KMS-11 (cell line): ENCODE data around the gene ASPHD1.

Source experiments
- H2AFZ ChIP-seq: fragments of 200-600 bp; sonication (generic); 2 replicates; pipeline ENCODE4 v1.6.1; 2016; ENCODE audit warnings: antibody characterized with exemption, mixed run types, low read depth
- H3K27ac ChIP-seq: fragments of 200-600 bp; sonication (generic); 2 replicates; pipeline ENCODE4 v1.6.1; 2016; ENCODE audit warnings: mild to moderate bottlenecking, mixed run types
- H3K27me3 ChIP-seq: fragments of 200-600 bp; sonication (generic); 2 replicates; pipeline ENCODE4 v1.6.1; 2017; ENCODE audit warnings: mild to moderate bottlenecking, low read depth, mixed run types, moderate library complexity; ENCODE audit not compliant: insufficient read depth
- H3K36me3 ChIP-seq: fragments of 200-600 bp; sonication (generic); 2 replicates; pipeline ENCODE4 v1.6.1; 2017; ENCODE audit warnings: mild to moderate bottlenecking, mixed run types; ENCODE audit not compliant: insufficient read depth
- H3K4me1 ChIP-seq: fragments of 200-600 bp; sonication (generic); 2 replicates; pipeline ENCODE4 v1.6.1; 2016; ENCODE audit warnings: mild to moderate bottlenecking, low read depth, mixed run types; ENCODE audit not compliant: poor library complexity, severe bottlenecking
- H3K4me2 ChIP-seq: fragments of 200-600 bp; sonication (generic); 2 replicates; pipeline ENCODE4 v1.7.0; 2016; ENCODE audit warnings: mild to moderate bottlenecking, mixed run types
- H3K4me3 ChIP-seq: fragments of 200-600 bp; sonication (generic); IDR thresholded peaks from 2 replicates; pipeline ENCODE4 v1.6.1; 2017; ENCODE audit warnings: low read depth, low read length, mixed read lengths; ENCODE audit not compliant: insufficient read depth
- H3K79me2 ChIP-seq: fragments of 200-600 bp; sonication (generic); 2 replicates; pipeline ENCODE4 v1.6.1; 2016; ENCODE audit warnings: low read depth, mixed run types; ENCODE audit not compliant: insufficient read depth
- H3K9ac ChIP-seq: fragments of 200-600 bp; sonication (generic); 2 replicates; pipeline ENCODE4 v1.6.1; 2016; ENCODE audit warnings: mild to moderate bottlenecking, mixed run types
- H4K20me1 ChIP-seq: fragments of 200-600 bp; sonication (generic); 2 replicates; pipeline ENCODE4 v1.6.1; 2016; ENCODE audit warnings: mild to moderate bottlenecking, mixed run types; ENCODE audit not compliant: insufficient read depth
- CTCF ChIP-seq: fragments of 200-600 bp; sonication (generic); conservative IDR thresholded peaks from 2 replicates; pipeline ENCODE4 v1.6.1; 2017; ENCODE audit warnings: low read depth, mild to moderate bottlenecking, antibody characterized with exemption, low read length, moderate library complexity, mixed read lengths

Gene ASPHD1

GRCh38 chr16:29915590-29916247 is 15.4 kb downstream of the ASPHD1 start:
- Histone ChIP-seq H3K36me3 (no peaks in the 10 kb centered on the region), H2AFZ (no peak overlapping the region), H3K9ac (no peak overlapping the region), H3K27ac (no peak overlapping the region), H3K4me3 (no peak overlapping the region), H3K27me3 (no peaks in the 10 kb centered on the region), H3K79me2 (no peaks in the 10 kb centered on the region), H3K4me2 (no peak overlapping the region), H4K20me1 (no peaks in the 10 kb centered on the region), H3K4me1 (no peaks in the 10 kb centered on the region)
- no peak for TF ChIP-seq CTCF

GRCh38 chr16:29916979-29917378 is 16.7 kb downstream of the ASPHD1 start:
- TF ChIP-seq CTCF: no peak
- Histone ChIP-seq H3K27me3 (no peaks in the 10 kb centered on the region), H3K4me2 (no peak overlapping the region), H3K36me3 (no peaks in the 10 kb centered on the region), H4K20me1 (no peaks in the 10 kb centered on the region), H3K4me3 (no peak overlapping the region), H3K79me2 (no peaks in the 10 kb centered on the region), H3K9ac (no peak overlapping the region), H3K4me1 (no peaks in the 10 kb centered on the region), H3K27ac (no peak overlapping the region), H2AFZ (no peak overlapping the region)

GRCh38 chr16:29920288-29921033 is 20.2 kb downstream of the ASPHD1 start:
- Histone ChIP-seq H3K4me3 (no peak overlapping the region), H3K4me2 (no peak overlapping the region), H3K79me2 (peaks cover 7% of the 10 kb centered on the region; the same call in 1 of the 2 replicates), H3K9ac (no peak overlapping the region), H3K4me1 (peaks cover 13% of the 10 kb centered on the region), H3K27ac (no peak overlapping the region), H2AFZ (no peak overlapping the region), H3K36me3 (no peaks in the 10 kb centered on the region), H4K20me1 (no peaks in the 10 kb centered on the region), H3K27me3 (no peaks in the 10 kb centered on the region)
- no peak for TF ChIP-seq CTCF

GRCh38 chr16:29921034-29921385 is 20.7 kb downstream of the ASPHD1 start:
- no peak for TF ChIP-seq CTCF
- Histone ChIP-seq H3K4me2 (no peak overlapping the region), H3K4me1 (peaks cover 13% of the 10 kb centered on the region), H3K79me2 (peaks cover 11% of the 10 kb centered on the region; the same call in 1 of the 2 replicates), H4K20me1 (no peaks in the 10 kb centered on the region), H3K36me3 (no peaks in the 10 kb centered on the region), H3K4me3 (no peak overlapping the region), H3K27me3 (no peaks in the 10 kb centered on the region), H3K27ac (no peak overlapping the region), H3K9ac (no peak overlapping the region), H2AFZ (no peak overlapping the region)
